Measurements from ENCODE around the gene POP4. TPM values are rescaled to one million over a fixed set of nuclear protein-coding genes. Genes with fewer than 3 reads are reported as not detected.
A peak's percentile ranks its signal among the peaks of the same experiment; 100 is the strongest.

POP4 gene
- total and polyA plus RNA-seq, 9 of the 15 experiments (the other 6 are each of a cell fraction or from before 2014, with no cell fraction given), result 42.1 to 128 (median 99.0) TPM

DNA sequence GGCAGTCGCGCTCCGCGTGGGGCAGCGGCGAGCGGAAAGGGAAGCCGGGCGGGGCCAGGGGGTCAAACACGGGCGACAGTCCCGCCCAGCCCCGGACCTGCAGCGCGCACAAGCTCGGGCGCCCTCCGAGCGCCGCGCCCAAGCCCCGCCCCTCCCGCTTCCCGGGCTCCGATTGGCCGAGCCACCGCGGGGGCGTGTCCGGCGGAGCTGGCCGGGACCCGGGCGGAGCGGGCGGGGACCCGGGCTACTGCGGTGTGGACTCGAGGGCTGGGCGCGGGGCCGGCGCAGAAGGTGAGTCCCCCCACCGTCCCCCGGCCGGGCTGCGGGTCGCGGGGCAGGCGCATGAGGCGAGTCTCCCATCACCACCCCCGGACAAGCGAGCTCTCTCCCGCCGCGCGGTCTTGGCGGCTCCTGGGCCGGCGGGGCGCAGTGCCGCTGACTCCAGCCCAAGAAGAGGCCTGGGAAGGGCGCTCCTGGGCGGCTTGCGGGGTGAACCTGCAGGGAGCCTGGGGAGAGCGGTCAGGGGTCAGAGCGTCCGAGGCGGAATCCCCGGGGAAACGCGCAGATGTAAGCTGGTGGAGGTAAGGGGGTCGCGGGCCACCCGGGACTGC lies 59.2 kb downstream of the POP4 start, which contains the start of gene PLEKHF1 (continued):
- TF ChIP-seq BCL6 (CRISPR knock-in tag; IDR thresholded peaks at IDR 0.05), result no peak
- TF ChIP-seq, protein P1, sequence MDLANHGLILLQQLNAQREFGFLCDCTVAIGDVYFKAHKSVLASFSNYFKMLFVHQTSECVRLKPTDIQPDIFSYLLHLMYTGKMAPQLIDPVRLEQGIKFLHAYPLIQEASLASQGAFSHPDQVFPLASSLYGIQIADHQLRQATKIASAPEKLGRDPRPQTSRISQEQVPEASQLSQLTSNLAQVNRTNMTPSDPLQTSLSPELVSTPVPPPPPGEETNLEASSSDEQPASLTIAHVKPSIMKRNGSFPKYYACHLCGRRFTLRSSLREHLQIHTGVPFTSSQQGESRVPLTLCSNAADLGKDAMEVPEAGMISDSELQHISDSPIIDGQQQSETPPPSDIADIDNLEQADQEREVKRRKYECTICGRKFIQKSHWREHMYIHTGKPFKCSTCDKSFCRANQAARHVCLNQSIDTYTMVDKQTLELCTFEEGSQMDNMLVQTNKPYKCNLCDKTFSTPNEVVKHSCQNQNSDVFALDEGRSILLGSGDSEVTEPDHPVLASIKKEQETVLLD (IDR thresholded peaks at IDR 0.05), result no peak

DNA sequence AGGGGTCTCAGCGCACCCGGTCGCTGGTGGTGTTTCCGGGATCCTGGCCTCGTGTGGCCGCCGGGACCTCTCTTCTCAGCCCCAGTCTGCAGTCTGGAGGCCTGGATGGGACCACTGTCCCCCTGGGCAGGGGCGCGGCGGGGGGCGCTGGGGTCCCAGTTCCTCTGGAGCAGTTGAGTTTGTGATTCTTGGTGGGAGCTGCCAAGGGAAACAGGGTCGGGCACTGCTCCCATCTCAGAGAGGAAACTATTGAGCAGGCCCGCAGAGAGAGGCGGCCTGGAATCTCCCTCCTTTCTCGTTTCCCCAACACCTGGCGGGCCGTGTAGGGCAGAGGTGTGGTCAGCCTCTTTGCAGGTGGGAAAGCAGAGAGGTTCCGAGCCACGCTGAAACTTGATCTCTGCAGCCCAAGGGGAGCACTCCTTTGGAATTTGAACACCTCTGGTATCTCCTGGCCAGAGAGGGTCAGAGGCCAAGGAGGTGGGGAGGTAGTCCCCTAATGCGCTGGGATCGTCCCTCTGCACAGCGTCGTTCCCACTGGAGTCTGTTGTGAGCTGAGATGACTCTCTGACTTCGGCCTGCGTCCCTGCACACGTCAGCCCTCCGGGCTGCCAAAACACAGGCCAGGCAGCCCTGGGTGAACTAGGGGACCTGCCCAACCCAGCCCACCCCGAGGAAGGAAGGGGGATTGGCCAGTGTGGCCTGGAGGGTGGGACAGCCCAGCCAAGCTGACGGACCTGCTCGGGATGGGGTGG lies 59.9 kb downstream of the POP4 start:
- intact Hi-C loops (cut with micrococcal nuclease) (loop anchor here (1.0 kb wide), 3 partner anchors 21 to 56 kb away; no protein-coding TSS in a partner anchor), in situ Hi-C loops (cut with MboI) (no loop called here)
- Histone ChIP-seq H3K79me2 (ENCODE audit: control insufficient read depth, insufficient read depth, low read length) (peaks cover 49% of the 10 kb centered on the region), H3K27me3 (ENCODE audit: control insufficient read depth in 2 of 2, insufficient read depth in 2 of 2, low read length in 2 of 2) (no peaks in the 10 kb centered on the region), H3K27ac (ENCODE audit: extremely low read depth, low read depth, low read length) (peak overlapping the region; percentile 57; the same call in 2 of the 3 replicates), H3K9me3 (replicated peaks; ENCODE audit: control insufficient read depth, insufficient read depth, low read depth, low read length) (no peaks in the 10 kb centered on the region), H2AFZ (ENCODE audit: low read depth, low read length) (peak overlapping the region; percentile 76), H3K36me3 (ENCODE audit: control insufficient read depth, insufficient read depth, low read length) (peaks cover 7% of the 10 kb centered on the region; the same call in 1 of the 3 replicates), H3K4me3 (peak overlapping the region; percentile 78), H3K9me1 (ENCODE audit: control insufficient read depth, insufficient read depth, low read length) (no peaks in the 10 kb centered on the region), H3K4me2 (ENCODE audit: insufficient read depth, low read length) (peak overlapping the region; percentile 81), H3K4me1 (replicated peaks in 1 of 2; ENCODE audit: control insufficient read depth in 2 of 2, insufficient read depth in 2 of 2, low read length in 2 of 2) (peaks cover 47 to 70% of the 10 kb centered on the region in 2 experiments), H4K20me1 (replicated peaks; ENCODE audit: control insufficient read depth, insufficient read depth, low read length) (no peaks in the 10 kb centered on the region; the same call in 1 of the 2 replicates), H3K9ac (ENCODE audit: insufficient read depth in 1 of 2, low read depth in 2 of 2, low read length in 2 of 2) (peak overlapping the region; percentile 69 to 96)
- FAIRE-seq, result no peak
- ChIA-PET CTCF (ENCODE audit: low intra/inter-chr PET ratio) (interaction anchor here (1.0 kb wide), 1 partner anchor 25 kb away, joined by 3 read pairs; no protein-coding TSS in a partner anchor), POLR2A (interaction anchor here (0.6 to 1.7 kb wide), 9 partner anchors 9 to 91 kb away, joined by 3 to 8 read pairs (median 3); no protein-coding TSS in a partner anchor)
- BruUV-seq (replicated peaks), result TSS peak; percentile 46
- DNase-seq (ENCODE audit: extremely low read depth in 1 of 4, low spot score in 3 of 4), result peak in 2 of 4 experiments; percentile 18 to 33
- peak; percentile 6 for ATAC-seq
- 4% methylated on average over 29 of the region's 30 CpGs for WGBS (ENCODE audit: insufficient coverage, low coverage, missing lambda C conversion rate)
- TF ChIP-seq, protein P2, sequence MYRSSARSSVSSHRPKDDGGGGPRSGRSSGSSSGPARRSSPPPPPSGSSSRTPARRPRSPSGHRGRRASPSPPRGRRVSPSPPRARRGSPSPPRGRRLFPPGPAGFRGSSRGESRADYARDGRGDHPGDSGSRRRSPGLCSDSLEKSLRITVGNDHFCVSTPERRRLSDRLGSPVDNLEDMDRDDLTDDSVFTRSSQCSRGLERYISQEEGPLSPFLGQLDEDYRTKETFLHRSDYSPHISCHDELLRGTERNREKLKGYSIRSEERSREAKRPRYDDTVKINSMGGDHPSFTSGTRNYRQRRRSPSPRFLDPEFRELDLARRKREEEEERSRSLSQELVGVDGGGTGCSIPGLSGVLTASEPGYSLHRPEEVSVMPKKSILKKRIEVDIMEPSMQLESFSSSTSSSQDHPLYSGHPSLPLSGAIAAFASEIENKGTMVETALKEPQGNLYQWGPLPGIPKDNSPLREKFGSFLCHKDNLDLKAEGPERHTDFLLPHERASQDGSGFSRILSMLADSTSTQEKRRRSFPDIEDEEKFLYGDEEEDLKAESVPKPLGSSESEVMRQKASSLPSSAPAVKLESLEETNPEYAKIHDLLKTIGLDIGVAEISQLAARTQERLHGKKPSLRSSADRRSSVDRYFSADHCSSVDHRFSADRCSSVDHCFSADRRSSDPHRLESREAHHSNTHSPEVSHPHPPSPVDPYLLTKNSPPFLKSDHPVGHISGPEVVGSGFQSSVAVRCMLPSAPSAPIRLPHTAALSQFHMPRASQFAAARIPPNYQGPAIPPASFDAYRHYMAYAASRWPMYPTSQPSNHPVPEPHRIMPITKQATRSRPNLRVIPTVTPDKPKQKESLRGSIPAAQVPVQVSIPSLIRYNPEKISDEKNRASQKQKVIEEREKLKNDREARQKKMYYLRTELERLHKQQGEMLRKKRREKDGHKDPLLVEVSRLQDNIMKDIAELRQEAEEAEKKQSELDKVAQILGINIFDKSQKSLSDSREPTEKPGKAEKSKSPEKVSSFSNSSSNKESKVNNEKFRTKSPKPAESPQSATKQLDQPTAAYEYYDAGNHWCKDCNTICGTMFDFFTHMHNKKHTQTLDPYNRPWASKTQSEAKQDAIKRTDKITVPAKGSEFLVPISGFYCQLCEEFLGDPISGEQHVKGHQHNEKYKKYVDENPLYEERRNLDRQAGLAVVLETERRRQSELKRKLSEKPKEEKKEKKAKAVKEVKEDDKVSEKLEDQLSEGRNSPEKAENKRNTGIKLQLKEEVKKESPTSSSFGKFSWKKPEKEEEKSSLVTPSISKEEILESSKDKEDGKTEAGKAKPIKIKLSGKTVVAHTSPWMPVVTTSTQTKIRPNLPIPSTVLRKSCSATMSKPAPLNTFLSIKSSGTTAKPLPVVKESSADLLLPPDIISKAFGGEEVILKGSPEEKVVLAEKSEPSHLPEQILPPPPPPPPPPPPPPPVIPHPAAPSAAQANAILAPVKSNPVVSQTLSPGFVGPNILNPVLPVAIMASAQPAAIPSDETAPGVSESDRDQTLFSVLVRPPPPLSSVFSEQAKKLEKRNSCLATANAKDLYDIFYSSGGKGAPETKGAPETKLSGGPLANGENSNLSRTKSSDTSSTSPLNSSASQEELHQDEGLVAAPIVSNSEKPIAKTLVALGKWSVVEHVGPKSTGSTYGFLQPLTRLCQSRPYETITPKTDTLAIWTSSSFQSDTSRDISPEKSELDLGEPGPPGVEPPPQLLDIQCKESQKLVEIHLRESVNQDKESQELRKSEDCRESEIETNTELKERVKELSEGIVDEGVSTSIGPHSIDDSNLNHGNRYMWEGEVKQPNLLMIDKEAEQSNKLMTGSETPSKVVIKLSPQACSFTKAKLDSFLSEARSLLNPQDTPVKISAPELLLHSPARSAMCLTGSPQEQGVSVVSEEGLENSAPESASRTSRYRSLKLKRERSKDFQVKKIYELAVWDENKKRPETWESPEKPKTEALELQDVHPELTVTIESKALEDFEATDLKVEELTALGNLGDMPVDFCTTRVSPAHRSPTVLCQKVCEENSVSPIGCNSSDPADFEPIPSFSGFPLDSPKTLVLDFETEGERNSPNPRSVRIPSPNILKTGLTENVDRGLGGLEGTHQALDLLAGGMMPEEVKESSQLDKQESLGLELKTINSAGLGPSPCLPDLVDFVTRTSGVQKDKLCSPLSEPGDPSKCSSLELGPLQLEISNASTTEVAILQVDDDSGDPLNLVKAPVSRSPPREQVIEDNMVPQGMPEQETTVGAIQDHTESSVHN (IDR thresholded peaks at IDR 0.05; ENCODE audit: borderline replicate concordance in 1 of 2, low read depth in 1 of 2), result no peak
- TF ChIP-seq FOXK2 (conservative IDR thresholded peaks at IDR 0.05 in 1 of 2, IDR thresholded peaks at IDR 0.05 in 1 of 2; ENCODE audit: low read depth in 2 of 2), result no peak

Data from K562 (cell line).